K562 (cell line): ENCODE measurements around the gene ADARB2. TPM values are rescaled to one million over a fixed set of nuclear protein-coding genes. Genes with fewer than 3 reads are reported as not detected.

Experiments
- CEBPG ChIP-seq, 3 experiments: fragments of 200-800 bp in 1 of 3; sonication (Bioruptor generic) in 1 of 3; sonication (generic) in 1 of 3; formaldehyde crosslinking in 1 of 3; IDR thresholded peaks in 2 of 3; conservative IDR thresholded peaks in 1 of 3; 2 replicates each; pipeline versions ENCODE4 v1.6.1 to v1.8.0; 2016 to 2022; ENCODE audit warnings: missing compliant biosample characterization in 2 of 3, missing genetic modification characterization in 2 of 3, mild to moderate bottlenecking in 1 of 3, missing genetic modification reagents in 1 of 3
- CUX1 ChIP-seq: fragments of 200-800 bp; sonication (Bioruptor generic); IDR thresholded peaks from 2 replicates; pipeline ENCODE4 v1.6.1; 2016; ENCODE audit warnings: missing genetic modification characterization, missing compliant biosample characterization
- E2F5 ChIP-seq: sonication (generic); formaldehyde crosslinking; IDR thresholded peaks from 2 replicates; pipeline ENCODE4 v1.8.0; 2022; ENCODE audit warnings: mild to moderate bottlenecking, missing genetic modification reagents
- HDAC2 ChIP-seq: fragments of 450-650 bp; IDR thresholded peaks from 2 replicates; pipeline ENCODE4 v1.6.1; 2016; ENCODE audit warnings: mild to moderate bottlenecking
- KLF13 ChIP-seq: fragments of 450-650 bp; IDR thresholded peaks from 2 replicates; pipeline ENCODE4 v1.6.1; 2016; ENCODE audit warnings: missing genetic modification characterization, low read depth, mild to moderate bottlenecking, missing compliant biosample characterization, moderate library complexity, borderline replicate concordance
- MBD1 ChIP-seq: fragments of 250-450 bp; sonication (Bioruptor Pico); IDR thresholded peaks from 2 replicates; pipeline ENCODE4 v1.8.0; 2022; ENCODE audit warnings: inconsistent platforms
- PRMT5 ChIP-seq: sonication (generic); formaldehyde crosslinking; IDR thresholded peaks from 2 replicates; pipeline ENCODE4 v1.5.0; 2020; ENCODE audit warnings: missing genetic modification reagents
- TAF7 ChIP-seq: fragments of 450-650 bp; IDR thresholded peaks from 2 replicates; pipeline ENCODE4 v1.6.1; 2016; ENCODE audit warnings: missing genetic modification characterization, missing compliant biosample characterization
- ZNF124 ChIP-seq: sonication (generic); formaldehyde crosslinking; IDR thresholded peaks from 2 replicates; pipeline ENCODE4 v1.8.1; 2022; ENCODE audit warnings: missing genetic modification reagents
- polyA plus RNA-seq, 8 experiments: library from polyadenylated mRNA; depleted of rRNA in 4 of 8; stranded (reverse) in 5 of 8; unstranded in 3 of 8; fragments of >200 nt; fragmentation: Nextera tagmentation in 2 of 8; fragmentation: Illumina TruSeq in 1 of 8; extraction: Ambion mirVana in 2 of 8; extraction: Trizol in 1 of 8; gene quantifications; 2 replicates each; pipeline versions ENCODE4 v1.2.1 to v1.2.3, GENCODE V29; 2011 to 2014; ENCODE audit warnings: inconsistent platforms in 1 of 8, missing spikeins in 1 of 8
- total RNA-seq, 7 experiments: library from RNA; depleted of rRNA in 6 of 7; stranded (reverse); fragments of >200 nt in 6 of 7; fragmentation: Illumina TruSeq in 2 of 7; extraction: Trizol in 2 of 7; gene quantifications; 2 replicates each; pipeline versions ENCODE4 v1.2.1 to v1.2.3, GENCODE V29; 2011 to 2021; ENCODE audit warnings: low replicate concordance in 1 of 7
- TF ChIP-seq, protein P1 (sequence below): fragments of 250-450 bp; sonication (Bioruptor Pico); IDR thresholded peaks from 2 replicates; pipeline ENCODE4 v1.5.0; 2022; ENCODE audit warnings: mild to moderate bottlenecking
- TF ChIP-seq, protein P2 (sequence below): fragments of 450-650 bp; IDR thresholded peaks from 2 replicates; pipeline ENCODE4 v1.6.1; 2017; ENCODE audit warnings: antibody characterized with exemption
- TF ChIP-seq, protein P3 (sequence below): sonication (generic); formaldehyde crosslinking; IDR thresholded peaks from 2 replicates; pipeline ENCODE4 v1.8.1; 2022; ENCODE audit warnings: missing genetic modification reagents

The ADARB2 gene
- total and polyA plus RNA-seq, 9 of the 15 experiments (the other 6 are each of a cell fraction or from before 2014, with no cell fraction given) = not detected

- TF ChIP-seq CUX1 (CRISPR knock-in tag) (no peak), CEBPG (CRISPR knock-in tag; IDR thresholded peaks at IDR 0.05) (no peak), CEBPG (tag; conservative IDR thresholded peaks at IDR 0.05 in 1 of 2, IDR thresholded peaks at IDR 0.05 in 1 of 2) (no peak), MBD1 (no peak), KLF13 (tag) (no peak), HDAC2 (no peak), TAF7 (tag) (no peak), PRMT5 (CRISPR knock-in tag) (no peak), E2F5 (CRISPR knock-in tag) (no peak), ZNF124 (CRISPR knock-in tag) (no peak)
- TF ChIP-seq, protein P1, sequence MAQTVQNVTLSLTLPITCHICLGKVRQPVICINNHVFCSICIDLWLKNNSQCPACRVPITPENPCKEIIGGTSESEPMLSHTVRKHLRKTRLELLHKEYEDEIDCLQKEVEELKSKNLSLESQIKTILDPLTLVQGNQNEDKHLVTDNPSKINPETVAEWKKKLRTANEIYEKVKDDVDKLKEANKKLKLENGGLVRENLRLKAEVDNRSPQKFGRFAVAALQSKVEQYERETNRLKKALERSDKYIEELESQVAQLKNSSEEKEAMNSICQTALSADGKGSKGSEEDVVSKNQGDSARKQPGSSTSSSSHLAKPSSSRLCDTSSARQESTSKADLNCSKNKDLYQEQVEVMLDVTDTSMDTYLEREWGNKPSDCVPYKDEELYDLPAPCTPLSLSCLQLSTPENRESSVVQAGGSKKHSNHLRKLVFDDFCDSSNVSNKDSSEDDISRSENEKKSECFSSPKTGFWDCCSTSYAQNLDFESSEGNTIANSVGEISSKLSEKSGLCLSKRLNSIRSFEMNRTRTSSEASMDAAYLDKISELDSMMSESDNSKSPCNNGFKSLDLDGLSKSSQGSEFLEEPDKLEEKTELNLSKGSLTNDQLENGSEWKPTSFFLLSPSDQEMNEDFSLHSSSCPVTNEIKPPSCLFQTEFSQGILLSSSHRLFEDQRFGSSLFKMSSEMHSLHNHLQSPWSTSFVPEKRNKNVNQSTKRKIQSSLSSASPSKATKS (CRISPR knock-in tag) = no peak
- TF ChIP-seq, protein P2, sequence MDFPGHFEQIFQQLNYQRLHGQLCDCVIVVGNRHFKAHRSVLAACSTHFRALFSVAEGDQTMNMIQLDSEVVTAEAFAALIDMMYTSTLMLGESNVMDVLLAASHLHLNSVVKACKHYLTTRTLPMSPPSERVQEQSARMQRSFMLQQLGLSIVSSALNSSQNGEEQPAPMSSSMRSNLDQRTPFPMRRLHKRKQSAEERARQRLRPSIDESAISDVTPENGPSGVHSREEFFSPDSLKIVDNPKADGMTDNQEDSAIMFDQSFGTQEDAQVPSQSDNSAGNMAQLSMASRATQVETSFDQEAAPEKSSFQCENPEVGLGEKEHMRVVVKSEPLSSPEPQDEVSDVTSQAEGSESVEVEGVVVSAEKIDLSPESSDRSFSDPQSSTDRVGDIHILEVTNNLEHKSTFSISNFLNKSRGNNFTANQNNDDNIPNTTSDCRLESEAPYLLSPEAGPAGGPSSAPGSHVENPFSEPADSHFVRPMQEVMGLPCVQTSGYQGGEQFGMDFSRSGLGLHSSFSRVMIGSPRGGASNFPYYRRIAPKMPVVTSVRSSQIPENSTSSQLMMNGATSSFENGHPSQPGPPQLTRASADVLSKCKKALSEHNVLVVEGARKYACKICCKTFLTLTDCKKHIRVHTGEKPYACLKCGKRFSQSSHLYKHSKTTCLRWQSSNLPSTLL = no peak
- TF ChIP-seq, protein P3, sequence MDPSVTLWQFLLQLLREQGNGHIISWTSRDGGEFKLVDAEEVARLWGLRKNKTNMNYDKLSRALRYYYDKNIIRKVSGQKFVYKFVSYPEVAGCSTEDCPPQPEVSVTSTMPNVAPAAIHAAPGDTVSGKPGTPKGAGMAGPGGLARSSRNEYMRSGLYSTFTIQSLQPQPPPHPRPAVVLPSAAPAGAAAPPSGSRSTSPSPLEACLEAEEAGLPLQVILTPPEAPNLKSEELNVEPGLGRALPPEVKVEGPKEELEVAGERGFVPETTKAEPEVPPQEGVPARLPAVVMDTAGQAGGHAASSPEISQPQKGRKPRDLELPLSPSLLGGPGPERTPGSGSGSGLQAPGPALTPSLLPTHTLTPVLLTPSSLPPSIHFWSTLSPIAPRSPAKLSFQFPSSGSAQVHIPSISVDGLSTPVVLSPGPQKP = no peak
Observed at GRCh38 chr10:1366322-1366691, 371.0 kb downstream of the ADARB2 start (continued).
